ENCODE results near the gene SFXN2. TPM values are rescaled to one million over a fixed set of nuclear protein-coding genes. Genes with fewer than 3 reads are reported as not detected.

Gene SFXN2
- total and polyA plus RNA-seq, 7 donors, result 0.66 to 11.6 (median 2.4) TPM

GRCh38 chr10:102712089-102712488 is 2.3 kb upstream of the SFXN2 start:
- TF ChIP-seq EP300 (IDR thresholded peaks at IDR 0.05) (no peak), POLR2AphosphoS5 (IDR thresholded peaks at IDR 0.05) (no peak), CTCF (IDR thresholded peaks at IDR 0.05) (no peak), POLR2A (IDR thresholded peaks at IDR 0.05) (no peak)
- no peaks in the 10 kb centered on the region for H3K9me3 ChIP-seq
- H3K27ac ChIP-seq, result no peak overlapping the region
- DNase-seq, result no peak
- no peak overlapping the region for H3K4me3 ChIP-seq
- H3K36me3 ChIP-seq, result no peaks in the 10 kb centered on the region
- H3K27me3 ChIP-seq, result no peaks in the 10 kb centered on the region
- peaks cover 0 to 25% (median 15%) of the 10 kb centered on the region in 4 donors for H3K4me1 ChIP-seq
- WGBS, 2 donors, result 70 to 83% methylated on average over 4 of the region's 4 CpGs
- intact Hi-C loops (cut with DNase I), result loop anchor here (2.0 kb wide), 1 partner anchor 65 kb away; no protein-coding TSS in a partner anchor

- H3K36me3 ChIP-seq, result no peaks in the 10 kb centered on the region
- no peaks in the 10 kb centered on the region for H3K27me3 ChIP-seq
- H3K27ac ChIP-seq, result peak overlapping the region; percentile 88 to 95 (median 90)
- TF ChIP-seq POLR2AphosphoS5 (IDR thresholded peaks at IDR 0.05) (no peak), CTCF (IDR thresholded peaks at IDR 0.05) (no peak), EP300 (IDR thresholded peaks at IDR 0.05) (no peak), POLR2A (IDR thresholded peaks at IDR 0.05) (no peak)
- H3K9me3 ChIP-seq, result no peaks in the 10 kb centered on the region
- peaks cover 0 to 25% (median 16%) of the 10 kb centered on the region in 4 donors for H3K4me1 ChIP-seq
- intact Hi-C loops (cut with DNase I), result loop anchor here (2.0 kb wide), 1 partner anchor 66 kb away; no protein-coding TSS in a partner anchor
- 8 to 11% methylated on average over 8 of the region's 8 CpGs for WGBS, 2 donors
- peak overlapping the region; percentile 86 to 100 (median 94) for H3K4me3 ChIP-seq
- no peak for DNase-seq
Observed at GRCh38 chr10:102712843-102713538, 1.4 kb upstream of the SFXN2 start.

- WGBS, 2 donors, result 0% methylated on average over 13 of the region's 13 CpGs
- intact Hi-C loops (cut with DNase I), result loop anchor here (2.0 kb wide), 1 partner anchor 67 kb away; no protein-coding TSS in a partner anchor
- peaks cover 0 to 28% (median 17%) of the 10 kb centered on the region in 4 donors for H3K4me1 ChIP-seq
Observed at GRCh38 chr10:102713539-102713813, 960 bp upstream of the SFXN2 start.

GRCh38 chr10:102713814-102714620 is 419 bp upstream of the SFXN2 start, which contains the start of gene ARL3:
ARL3 (minus strand) TSS chr10:102714397; CDS start chr10:102714275, 122 bp downstream.
- Histone ChIP-seq H3K4me3 (peak within 1 kb of the TSS; percentile 86 to 100 (median 94)), H3K4me1 (peaks cover 0 to 29% (median 17%) of the 10 kb centered on the region in 4 donors), H3K27me3 (no peaks in the 10 kb centered on the region), H3K36me3 (no peaks in the 10 kb centered on the region), H3K9me3 (no peaks in the 10 kb centered on the region), H3K27ac (peak within 1 kb of the TSS; percentile 88 to 95 (median 90))
- DNase-seq, result peak; percentile 99
- WGBS, 2 donors, result 0 to 1% methylated on average over 62 of the region's 62 CpGs
- intact Hi-C loops (cut with DNase I), result loop anchor here (2.0 kb wide), 2 partner anchors 29 to 67 kb away; partner anchors contain the start of gene WBP1L
- TF ChIP-seq CTCF (IDR thresholded peaks at IDR 0.05), result peak in 3 of 4 experiments; percentile 56 to 69 (median 69)
- TF ChIP-seq POLR2AphosphoS5 (IDR thresholded peaks at IDR 0.05), result peak; percentile 79 to 85 (median 84)
- peak; percentile 55 to 66 for TF ChIP-seq POLR2A (IDR thresholded peaks at IDR 0.05)
- no peak for TF ChIP-seq EP300 (IDR thresholded peaks at IDR 0.05)

More at GRCh38 chr10:102713539-102713813, 960 bp upstream of the SFXN2 start:
- Histone ChIP-seq H3K36me3 (no peaks in the 10 kb centered on the region), H3K4me3 (peak overlapping the region; percentile 86 to 100 (median 94)), H3K27me3 (no peaks in the 10 kb centered on the region), H3K9me3 (no peaks in the 10 kb centered on the region), H3K27ac (peak overlapping the region; percentile 88 to 95 (median 90))
- TF ChIP-seq POLR2AphosphoS5 (IDR thresholded peaks at IDR 0.05) (no peak), CTCF (IDR thresholded peaks at IDR 0.05) (peak in 1 of 4 experiments; percentile 20), POLR2A (IDR thresholded peaks at IDR 0.05) (no peak)
- DNase-seq, result no peak

Data from sigmoid colon (tissue), 7 donors.